Hematopoietic multipotent progenitor cell treated with erythropoietin and hydrocortisone succinate and interleukin-3 and kit ligand, for 15 days (in vitro differentiated cells): Measurements from ENCODE around the gene RGS3.

Experiments used
- DNase-seq: peaks from one replicate; pipeline ENCODE4 v3.0.0-alpha.2; 2015; ENCODE audit warnings: low spot score

RGS3 gene

DNA sequence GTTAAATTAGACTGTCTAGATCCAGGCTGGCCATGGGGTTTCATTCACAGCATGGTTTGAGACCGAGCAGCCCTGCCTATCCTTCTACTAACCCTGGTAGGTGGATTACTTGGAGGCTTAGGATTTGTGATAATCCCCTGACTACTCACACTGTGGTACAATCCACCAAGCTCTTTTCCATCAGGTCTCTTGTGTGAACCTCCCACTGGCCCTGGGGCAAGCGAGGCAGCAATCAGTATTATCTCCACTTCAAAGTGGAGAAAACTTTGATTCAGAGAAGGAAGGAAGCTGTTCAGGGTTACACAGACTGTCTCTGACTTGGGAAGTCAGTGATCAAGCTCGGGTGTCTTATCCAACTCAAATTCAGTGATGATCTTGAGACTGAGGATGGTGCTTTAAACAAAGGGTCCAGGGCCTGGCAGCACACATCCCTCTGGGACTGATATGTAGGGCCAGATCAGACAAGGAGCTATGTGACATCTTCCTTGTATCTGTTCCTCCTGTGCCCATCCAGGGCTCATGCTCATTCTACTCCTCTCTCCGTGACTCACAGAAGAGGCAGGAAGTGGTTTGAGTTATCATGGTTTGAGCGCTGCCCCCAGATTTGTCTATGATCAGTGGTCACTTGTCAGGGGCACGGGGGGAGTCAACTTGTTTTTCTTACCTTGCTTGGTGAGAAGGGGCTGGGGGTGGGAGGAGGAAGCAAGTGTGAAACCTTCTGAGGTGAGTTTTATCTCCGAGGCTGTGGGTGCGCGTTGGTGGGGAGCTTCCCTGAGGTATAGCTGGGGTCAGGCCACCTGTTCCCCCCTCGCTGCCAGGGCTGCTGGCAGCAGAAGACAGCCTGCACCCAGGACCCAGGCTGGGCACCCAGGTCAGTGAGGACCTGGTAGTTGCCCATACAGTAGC lies 48.6 kb downstream of the RGS3 start:
- DNase-seq: no peak

GRCh38 chr9:113513111-113513510 lies 49.6 kb downstream of the RGS3 start:
- DNase-seq: no peak

DNA sequence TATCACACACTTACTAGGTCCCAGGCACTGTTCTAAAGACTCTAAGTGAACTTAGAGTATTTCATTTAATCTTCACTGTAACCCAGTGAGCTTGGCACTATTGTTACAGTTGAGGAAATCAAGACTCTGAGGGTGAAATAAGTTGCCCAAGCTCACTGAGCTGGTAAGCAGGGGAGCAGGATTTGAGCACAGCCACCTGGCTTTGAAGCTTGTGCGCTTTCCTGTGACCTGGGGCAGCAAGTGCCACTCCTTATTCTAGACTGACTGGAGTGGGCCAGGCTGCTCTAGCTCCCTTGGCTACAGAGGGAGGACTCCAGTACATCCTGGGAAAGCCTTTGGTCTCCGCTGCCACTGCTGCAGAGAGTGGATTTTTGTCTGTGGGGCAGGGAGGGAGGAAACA lies 50.0 kb downstream of the RGS3 start:
- no peak for DNase-seq

GRCh38 chr9:113514061-113514460 lies 50.5 kb downstream of the RGS3 start:
- no peak for DNase-seq

GRCh38 chr9:113514748-113515147 lies 51.2 kb downstream of the RGS3 start:
- DNase-seq: no peak

GRCh38 chr9:113515862-113516261 lies 52.3 kb downstream of the RGS3 start:
- no peak for DNase-seq

DNA sequence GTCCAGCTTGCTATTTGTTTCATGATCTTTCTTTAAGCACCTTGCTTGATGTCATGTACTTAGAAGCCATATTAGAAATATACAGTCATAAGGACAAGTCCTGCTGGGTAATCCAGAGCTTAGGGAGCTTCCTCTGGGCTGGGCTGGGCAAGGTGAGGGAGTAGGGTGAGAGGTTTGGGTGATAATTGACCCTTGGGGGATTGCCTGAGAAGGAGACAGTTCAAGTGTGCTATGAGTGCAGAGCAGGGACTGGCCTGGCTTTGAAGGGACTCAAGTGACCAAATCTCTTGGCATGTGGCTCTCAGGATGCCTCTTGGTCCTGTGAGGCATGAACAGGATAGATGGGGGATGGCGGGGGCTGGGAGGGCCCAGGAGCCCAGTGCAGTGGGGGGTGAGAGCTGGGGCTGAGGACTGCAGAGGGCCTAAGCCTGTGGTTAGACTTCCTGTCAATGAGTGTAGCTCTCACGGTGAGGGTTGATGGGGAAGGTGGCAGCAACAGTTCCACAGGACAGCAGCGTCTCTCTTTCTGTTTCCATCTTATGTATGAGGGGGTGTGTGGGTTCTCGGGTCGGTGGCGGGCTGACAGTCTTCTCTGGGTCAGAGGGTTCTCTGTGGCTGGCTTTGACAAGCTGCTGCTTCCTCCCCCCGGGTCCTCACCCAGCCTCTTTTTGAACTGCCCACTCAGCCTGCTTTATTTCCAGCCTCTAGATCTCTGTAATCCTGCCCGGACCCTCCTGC lies 53.5 kb downstream of the RGS3 start:
- no peak for DNase-seq

DNA sequence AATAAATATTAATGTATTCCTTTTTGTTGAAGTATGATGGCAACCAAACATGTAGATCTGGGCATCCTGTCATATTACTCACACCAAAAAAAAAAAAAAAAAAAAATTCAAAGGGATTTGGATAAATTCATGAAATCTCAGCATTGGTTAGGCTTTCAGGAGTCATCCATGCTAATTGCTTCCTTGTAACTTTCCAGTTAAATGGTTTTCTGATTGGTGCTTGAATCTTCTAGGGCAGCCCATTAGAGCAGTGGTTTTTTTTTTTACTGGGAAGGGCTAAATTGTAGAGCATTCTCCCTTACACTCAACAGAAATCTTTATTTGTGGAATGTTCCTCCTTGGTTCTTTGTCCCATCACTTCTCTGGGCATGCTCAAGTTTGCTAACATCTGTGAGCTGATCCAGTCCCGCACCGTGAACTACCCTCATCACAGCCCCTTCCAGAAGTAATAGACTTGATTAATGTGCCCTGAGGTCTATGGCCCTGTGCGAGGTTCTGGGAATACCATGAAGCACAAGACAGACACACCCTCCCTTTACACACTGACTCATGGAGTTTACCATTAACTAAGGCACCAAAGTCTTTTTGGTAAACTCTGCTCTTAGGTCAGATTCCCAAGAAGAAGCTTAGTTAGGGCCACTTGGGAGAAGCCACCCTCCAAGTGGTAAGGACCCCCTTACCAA lies 56.0 kb downstream of the RGS3 start:
- no peak for DNase-seq

DNA sequence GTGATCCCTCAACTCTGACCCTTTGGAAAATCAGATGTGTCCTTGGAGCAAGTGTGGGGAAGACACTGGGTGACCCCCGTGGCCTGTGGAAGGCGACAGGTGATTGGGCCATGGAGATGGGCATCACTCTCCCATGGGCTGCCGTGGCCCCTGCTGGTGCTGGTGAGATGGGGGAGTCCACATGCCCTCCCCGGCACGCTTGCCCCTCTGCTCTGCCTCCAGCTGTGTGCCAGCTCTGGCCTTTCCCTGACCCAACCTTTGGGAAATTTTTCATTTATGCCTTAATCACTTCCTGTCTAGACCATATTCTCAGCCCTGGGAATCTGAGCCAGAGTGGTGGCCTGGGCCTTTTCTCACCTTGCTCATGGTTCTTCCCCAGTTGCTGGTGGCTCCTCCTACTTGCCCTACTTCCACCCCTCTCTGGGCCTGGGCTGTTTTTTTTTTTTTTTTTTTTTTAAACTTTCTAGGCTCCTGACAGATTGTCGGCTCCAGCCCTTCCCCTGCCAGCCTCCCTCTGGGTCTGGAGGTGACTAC lies 56.6 kb downstream of the RGS3 start:
- DNase-seq: no peak

DNA sequence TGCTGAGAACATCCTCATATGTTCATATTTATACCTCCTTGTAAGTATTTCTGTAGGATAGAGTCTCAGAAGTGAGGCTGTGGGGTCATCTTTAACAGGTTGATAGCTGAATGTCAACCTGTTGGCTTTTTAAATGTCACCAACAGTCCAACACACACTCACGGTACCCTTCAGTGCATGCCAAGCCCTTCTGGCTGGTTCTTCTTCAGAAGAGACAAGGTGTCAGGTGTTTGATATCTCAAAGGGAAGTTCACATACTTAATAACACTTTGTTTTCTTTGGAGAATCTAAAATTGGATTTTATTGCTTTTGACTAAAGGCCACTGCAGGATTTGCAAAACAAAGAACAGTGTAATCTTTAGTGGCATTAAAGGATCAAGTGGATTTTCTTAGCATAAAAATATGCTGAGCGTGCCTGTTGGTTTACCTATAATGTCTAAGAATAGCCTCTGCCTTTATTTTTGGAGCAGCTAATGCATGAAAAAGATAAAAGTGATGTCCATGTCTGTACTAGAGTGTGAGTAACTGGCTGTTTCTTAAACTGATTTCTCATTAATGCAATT lies 58.2 kb downstream of the RGS3 start:
- DNase-seq: no peak

- DNase-seq: no peak
Measured at GRCh38 chr9:113522419-113522818, 58.9 kb downstream of the RGS3 start.

GRCh38 chr9:113522858-113523257 lies 59.3 kb downstream of the RGS3 start:
- no peak for DNase-seq

DNA sequence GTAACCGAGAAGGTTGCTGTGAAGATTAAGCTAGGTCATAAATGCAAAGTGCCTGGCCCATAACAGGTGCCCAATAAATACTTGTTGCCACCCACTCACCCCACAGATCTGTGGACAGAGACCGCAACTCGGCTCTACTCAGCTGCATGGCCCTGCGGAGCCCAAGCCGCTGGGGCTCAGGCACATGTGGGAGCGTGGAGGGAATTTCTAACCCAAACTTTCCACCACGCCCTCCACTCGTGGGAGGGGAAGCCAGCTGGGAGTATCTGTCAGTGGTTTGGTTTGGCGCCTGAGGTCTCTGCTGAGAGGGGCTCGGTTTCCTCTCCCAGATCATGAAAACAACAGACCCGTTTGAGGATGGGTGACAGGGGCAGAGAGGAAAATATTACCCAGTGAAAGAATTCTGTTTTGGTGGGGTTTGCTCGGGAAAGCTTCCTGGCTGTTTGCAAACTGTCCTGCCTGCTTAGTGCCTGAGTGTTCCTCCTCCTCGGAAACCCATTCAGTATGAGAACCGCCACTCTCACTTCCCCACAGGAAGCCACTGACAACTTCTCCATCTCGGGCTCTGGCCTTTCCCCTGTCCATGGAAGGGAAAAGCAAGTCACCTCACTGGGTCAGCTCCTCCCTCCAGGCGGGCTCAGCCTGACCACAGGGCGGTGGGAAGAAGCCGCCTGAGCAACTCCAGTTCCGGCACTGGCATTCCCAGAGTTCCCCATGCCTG lies 60.1 kb downstream of the RGS3 start:
- DNase-seq: no peak

GRCh38 chr9:113524468-113524867 lies 60.9 kb downstream of the RGS3 start:
- no peak for DNase-seq

DNA sequence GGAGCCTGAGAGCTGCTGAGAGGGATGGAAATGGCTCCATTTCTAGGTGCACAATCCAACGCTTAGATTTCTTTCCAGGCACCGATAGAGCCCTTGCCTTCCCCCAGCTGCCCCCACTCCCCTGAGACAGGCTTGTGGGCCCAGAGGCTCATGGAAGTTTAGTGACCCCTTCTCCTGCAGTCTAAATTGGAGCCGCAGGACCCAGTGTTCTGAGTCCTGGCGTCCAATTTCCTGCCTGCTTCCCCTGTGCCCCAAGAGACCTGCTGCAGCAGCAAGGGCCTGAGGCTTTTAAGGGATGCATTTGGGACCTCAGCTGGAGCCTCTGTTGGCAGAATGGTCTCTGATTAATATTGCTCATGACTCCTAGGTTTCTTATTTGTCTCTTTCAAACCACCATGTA lies 61.7 kb downstream of the RGS3 start:
- DNase-seq: no peak

- no peak for DNase-seq
Measured at GRCh38 chr9:113525831-113526230, 62.3 kb downstream of the RGS3 start.

DNA sequence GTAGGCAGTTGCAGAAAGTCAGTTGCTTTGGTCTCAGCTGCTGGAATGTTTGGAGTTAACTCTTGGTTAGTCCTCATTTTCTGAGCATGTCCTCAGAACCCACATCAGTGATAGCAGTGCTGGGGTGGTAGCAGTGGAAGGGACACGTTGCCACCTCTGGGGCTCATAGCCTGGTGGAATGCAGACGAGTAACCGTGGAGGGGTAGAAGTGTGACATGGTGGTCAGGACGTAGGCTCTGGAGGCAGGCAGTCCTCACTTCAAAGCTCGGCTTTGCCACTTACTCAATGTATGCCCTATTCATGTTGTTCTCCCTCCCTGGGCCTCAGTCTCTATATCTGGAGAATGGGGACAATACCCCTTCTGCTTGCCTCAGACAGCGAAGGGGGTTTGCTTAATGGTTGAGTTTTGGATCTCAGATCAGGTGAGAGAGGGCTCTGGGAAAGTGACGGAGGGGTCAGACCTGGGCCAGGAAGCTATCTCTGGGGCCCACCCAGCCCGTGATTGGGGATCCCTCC lies 62.8 kb downstream of the RGS3 start:
- DNase-seq: no peak

GRCh38 chr9:113526841-113527240 lies 63.3 kb downstream of the RGS3 start:
- DNase-seq: no peak

DNA sequence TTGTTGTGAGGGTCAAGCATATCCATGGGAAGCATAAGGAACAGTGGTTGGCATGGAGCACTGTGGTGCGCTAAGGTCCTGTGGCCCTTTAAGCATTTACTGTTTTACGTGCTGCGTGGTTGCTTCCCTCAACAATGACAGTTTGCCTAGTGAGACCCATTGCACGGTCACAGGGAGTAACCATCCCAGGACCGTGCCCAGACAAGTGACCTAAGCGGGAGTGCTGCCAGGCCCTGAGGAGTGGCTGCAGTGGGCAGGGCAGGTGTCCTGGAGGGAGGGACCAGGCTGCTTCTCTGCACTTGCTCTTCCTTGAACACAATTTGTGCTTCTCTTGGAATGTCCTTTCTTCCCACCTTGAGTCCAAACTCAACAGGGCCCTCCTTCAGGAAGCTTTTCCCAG lies 64.6 kb downstream of the RGS3 start:
- no peak for DNase-seq

- no peak for DNase-seq
Measured at GRCh38 chr9:113528811-113529210, 65.3 kb downstream of the RGS3 start.

DNA sequence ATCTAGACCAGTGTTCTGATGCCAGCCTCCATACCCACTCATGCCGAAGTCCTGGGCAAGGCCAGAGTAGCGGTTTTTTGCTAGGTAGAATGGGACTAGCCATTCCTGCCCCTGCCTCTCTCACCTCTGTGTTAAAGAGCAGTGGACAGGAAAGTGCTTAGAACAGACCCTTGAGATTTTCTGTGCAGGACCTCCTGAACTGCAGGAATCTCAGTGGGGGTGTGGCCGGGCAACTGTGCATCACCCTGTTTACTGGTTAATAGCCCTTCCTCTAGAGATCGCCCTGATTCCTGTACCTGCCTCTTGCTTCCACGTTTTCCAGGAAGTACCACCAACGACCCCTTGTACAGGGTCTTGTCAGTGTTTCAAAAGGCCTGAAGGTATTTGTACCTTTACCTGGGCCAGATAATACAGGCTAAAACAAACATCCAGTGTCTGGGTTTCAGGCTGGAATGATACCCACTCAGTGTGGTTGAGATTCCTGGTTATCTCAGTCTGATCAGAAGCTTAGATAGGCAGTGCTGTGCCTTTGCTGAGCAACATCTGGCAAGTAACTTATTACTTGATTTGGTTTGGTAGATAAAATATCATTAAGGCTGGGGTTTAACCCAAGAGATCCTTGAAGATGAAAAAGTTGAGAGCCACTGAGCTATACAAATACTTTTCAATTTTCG lies 65.9 kb downstream of the RGS3 start:
- DNase-seq: no peak
